GM18499 (cell line): Measurements from ENCODE around the gene AFG3L2.

Experiments
- ATAC-seq: cut with Tn5 transposase; IDR thresholded peaks from one replicate; pipeline ENCODE4 v1.9.1; 2021; ENCODE audit warnings: moderate number of reproducible peaks; ENCODE audit not compliant: insufficient read depth, unreplicated experiment

AFG3L2 gene

GRCh38 chr18:12327510-12328178 lies 49.4 kb downstream of the AFG3L2 start:
- ATAC-seq, result no peak

DNA sequence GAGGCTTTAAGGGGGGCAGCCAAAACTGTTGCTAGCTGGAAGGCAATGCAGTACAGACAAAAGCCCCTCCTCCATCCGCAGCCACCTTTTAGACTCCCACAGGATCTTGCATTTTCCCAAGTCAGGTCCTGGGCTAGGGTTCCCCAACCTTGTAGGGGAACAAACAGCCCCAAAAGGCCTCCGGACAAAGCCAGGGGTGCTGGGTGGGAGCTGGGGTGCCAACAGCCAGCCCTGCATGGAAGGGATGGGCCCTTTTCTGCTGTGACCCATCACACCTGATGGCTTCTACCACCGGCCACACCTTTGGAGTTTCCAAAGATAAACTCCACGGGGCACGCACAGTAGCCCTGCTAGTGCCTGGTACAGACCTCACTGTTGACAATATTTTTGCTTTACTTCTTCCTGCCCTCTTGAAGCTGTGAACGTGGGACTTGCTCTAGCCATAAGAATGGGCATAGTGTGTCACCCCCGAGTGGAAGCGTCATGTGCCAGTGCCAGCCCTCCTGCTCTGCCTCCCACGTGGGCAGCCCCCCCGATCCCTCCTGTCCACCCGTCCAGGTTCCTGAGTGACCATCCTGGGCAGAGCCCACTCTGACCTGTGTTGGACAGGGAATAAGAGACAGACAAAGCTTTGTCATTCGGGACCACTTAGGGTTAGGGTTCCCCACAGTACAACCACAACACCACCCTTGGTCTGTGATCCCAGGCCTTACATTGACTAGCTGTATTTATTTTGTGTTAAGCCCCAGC lies 50.1 kb downstream of the AFG3L2 start:
- no peak for ATAC-seq

GRCh38 chr18:12325726-12326245 lies 51.2 kb downstream of the AFG3L2 start:
- no peak for ATAC-seq

DNA sequence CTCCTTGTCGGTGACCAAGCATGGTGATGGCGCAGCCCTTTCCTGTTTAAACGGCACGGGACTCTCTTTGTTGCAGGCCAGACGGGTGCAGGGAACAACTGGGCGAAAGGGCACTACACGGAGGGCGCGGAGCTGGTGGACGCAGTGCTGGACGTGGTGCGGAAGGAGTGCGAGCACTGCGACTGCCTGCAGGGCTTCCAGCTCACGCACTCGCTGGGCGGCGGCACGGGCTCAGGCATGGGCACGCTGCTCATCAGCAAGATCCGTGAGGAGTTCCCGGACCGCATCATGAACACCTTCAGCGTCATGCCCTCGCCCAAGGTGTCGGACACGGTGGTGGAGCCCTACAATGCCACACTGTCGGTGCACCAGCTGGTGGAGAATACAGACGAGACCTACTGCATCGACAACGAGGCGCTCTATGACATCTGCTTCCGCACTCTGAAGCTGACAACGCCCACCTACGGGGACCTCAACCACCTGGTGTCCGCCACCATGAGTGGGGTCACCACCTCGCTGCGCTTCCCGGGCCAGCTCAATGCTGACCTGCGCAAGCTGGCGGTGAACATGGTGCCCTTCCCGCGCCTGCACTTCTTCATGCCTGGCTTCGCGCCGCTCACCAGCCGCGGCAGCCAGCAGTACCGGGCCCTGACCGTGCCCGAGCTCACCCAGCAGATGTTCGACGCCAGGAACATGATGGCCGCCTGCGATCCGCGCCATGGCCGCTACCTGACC lies 51.9 kb downstream of the AFG3L2 start:
- no peak for ATAC-seq

DNA sequence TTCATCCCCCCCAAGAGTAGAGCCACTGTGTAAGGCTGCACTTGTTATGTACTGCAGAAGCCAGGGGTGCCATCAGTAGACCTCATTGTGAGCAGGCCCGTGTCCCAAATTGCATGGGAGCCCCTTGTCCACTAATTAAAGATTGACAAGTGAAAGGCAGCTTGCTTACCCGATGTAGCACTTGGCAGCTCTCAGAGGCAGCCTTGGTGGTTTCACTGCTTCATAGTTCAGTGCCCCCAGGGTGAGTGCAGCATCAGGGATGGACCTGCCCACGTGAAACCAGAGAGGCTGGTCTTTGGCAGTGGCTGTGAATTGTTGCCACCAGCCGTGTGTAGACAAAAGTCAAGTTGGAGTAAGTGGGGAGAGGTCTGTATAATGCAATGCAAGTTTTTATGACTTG lies 55.7 kb downstream of the AFG3L2 start:
- no peak for ATAC-seq

GRCh38 chr18:12318857-12319256 lies 58.2 kb downstream of the AFG3L2 start:
- no peak for ATAC-seq

- ATAC-seq, result no peak
These were observed 58.7 kb downstream of the AFG3L2 start for GRCh38 chr18:12318334-12318697.

- no peak for ATAC-seq
These were observed 59.2 kb downstream of the AFG3L2 start for GRCh38 chr18:12317664-12318333.

- ATAC-seq, result no peak
These were observed 61.1 kb downstream of the AFG3L2 start for GRCh38 chr18:12315911-12316310.

GRCh38 chr18:12315490-12315889 lies 61.5 kb downstream of the AFG3L2 start:
- ATAC-seq, result no peak

DNA sequence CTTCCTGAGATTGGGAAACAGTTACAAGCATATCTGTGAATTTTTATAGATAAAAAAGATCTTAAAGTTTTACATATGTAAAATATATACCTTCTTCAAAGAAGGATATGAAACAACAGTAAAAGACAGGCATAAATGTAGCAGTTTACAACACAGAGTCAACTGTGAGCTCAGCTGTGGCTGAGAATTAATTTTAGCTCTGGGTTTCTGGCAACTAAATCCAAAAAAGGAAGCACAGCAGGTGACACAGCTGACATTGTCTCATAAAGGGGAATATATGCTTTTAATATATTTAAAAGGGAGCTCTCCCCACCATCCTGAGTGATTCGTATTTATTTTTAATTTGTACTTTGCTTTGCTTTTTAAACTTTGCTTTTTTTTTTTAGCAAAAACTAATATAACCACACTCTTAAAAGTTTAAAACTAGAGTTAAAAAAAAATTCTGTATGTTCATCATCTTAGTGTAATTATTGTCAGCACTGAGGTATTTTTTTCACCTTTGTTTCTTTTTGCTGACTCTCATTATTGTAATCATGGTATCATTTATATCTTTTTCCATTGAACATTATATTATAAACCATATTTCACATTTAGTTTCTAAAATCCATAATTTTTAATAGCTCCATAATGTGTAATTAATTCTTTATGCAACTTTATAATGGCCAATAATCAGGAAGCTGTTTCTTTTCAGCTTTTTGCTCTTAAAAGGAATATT lies 62.3 kb downstream of the AFG3L2 start:
- ATAC-seq, result no peak

DNA sequence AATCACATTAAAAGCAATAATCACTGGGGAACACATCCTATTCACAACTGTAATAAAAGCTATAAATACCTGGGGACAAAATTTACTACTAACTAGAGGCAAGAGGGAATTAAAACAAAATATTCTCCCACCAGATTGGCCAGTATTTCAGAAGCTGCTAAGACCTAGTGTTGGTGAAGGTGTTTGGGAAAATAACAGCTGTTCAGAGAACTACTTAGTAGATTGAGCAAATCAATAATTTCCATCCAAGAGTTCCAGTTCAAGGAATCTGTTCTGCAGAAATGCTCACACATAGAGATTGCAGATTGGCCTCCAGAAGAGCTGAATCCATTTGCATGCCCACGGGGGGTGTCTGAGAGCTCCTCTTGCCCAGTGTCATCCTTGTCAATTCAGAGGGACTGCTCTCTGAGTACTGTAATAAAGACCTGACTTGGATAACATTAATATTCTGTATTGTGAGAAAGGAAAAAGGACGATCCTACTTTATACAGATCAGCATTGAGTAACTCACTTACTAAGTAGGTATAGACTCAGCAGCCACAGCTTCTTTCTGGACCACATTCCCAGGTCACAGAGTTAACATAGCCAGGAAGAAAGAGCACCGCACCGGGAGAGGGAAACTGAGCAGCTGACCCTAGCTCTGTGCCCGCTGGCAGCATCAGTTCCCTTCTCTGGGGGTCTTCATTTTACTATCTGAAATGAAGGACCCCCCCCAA lies 63.3 kb downstream of the AFG3L2 start:
- no peak for ATAC-seq

DNA sequence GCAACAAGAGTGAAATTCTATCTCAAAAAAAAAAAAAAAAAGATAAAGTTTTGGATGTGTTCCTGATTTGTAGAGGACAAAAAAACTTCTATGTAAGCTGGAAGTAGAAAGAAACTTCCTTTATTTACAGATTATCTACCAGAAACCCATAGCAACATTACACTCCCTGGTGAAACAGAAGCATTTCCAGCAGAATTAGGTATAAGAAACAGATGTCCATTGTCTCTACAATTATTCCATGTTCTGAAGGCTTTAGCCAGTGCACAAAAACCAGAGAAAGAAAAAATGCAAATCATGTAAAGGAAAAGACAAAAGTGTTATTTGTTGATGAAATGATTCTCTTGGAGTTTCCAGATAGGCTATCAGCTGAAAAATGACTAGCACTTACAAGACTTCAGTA lies 64.1 kb downstream of the AFG3L2 start:
- ATAC-seq, result no peak

DNA sequence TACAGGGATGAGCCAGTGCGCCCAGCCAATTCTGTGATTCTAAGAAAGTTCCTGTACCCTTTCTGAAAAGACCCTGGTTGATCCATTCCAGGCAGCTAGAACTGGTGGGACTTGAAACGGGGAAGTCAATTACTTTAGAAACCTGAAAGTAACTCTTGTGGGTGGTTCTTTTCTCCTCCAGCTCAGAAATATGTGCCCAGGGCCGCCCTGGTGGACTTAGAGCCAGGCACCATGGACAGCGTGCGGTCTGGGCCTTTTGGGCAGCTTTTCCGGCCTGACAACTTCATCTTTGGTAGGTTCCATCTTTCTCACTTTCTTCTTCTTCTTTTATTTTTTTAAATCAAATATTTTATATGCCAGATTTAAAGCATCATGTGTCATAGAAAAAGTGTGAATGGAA lies 66.3 kb downstream of the AFG3L2 start:
- no peak for ATAC-seq

- ATAC-seq, result no peak
These were observed 67.3 kb downstream of the AFG3L2 start for GRCh38 chr18:12309683-12310198.

DNA sequence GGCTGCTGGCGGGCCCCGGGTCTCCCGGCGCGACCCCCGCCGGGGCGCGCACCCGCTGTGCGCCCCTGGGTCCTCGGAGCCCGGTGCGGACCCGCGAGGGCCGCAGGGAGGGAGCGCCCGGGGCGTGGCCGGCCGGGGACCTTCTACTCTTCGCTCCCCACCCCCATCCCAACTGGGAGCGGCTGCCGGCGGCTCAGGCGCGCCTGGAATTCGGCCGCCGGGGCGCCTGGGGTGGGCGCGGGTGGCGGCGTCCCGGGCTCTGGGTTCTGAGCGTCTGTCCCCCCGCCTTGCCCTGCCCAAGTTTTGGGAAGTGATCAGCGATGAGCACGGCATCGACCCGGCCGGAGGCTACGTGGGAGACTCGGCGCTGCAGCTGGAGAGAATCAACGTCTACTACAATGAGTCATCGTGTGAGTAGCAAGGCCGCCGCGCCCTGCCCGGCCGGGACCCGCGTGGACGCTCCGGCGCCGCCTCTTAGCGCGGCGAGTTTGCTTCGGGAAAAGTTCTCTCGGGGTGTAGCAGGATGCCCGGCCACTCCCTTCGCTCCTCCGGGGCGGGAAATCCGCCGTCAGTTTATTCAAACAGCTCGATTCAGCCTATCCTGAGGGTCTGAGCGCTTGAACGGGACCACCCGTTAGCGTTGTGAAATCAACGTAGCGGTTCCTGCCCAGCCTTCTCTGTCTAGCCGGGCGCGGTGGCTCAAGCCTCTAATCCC lies 68.5 kb downstream of the AFG3L2 start:
- no peak for ATAC-seq

DNA sequence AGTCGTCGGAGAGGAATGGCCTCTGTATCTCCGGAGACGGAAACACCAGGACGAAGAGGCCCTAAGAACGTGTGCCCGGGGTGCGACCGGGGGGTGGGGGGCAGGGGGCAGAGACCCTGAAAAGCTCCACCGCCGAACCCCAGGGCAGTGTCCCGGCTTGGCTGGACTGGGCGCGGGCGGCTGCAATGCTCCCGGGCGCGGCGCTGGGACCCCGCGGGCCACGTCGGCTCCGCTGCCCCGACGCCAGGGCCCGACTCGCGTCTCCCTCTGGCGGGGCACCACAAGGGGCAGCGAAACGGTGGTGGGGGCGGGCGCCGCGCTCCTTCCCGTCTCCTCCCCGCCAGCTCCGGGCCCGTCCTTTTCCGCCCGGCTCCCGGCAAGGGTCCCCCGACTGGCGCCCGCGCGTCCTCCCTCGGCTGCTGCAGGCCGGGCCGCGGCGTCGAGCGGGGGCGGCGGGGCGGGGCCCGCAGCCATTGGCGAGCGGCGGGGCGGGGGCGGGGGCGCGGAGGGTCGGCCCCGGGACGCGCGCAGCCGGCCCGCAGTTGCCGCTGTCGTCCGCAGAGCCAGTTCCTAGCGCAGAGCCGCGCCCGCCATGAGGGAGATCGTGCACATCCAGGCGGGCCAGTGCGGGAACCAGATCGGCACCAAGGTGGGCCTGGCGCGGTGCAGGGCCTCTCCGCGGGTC lies 69.2 kb downstream of the AFG3L2 start, which contains the start of gene TUBB6:
TUBB6 (plus strand) TSS at position 541 of the 685 bp plus-strand sequence; CDS start at position 593, 52 bp downstream.
- no peak for ATAC-seq
